ENCODE data around the gene SPN. TPM values are rescaled to one million over a fixed set of nuclear protein-coding genes. Genes with fewer than 3 reads are reported as not detected.
"Not testable (repeated sequence)": the region's sequence is repeated elsewhere in the genome, so short reads cannot be mapped to it uniquely, and the experiment has no call there.

The SPN gene
- total RNA-seq, 1 experiment from 2014 or later: not detected

- H3K4me1 ChIP-seq (ENCODE audit: insufficient read depth, low read length, poor library complexity, severe bottlenecking); H3K9me3 ChIP-seq (ENCODE audit: low read depth, low read length, poor library complexity, severe bottlenecking); POLR2A ChIA-PET (ENCODE audit: low non-redundant PET); BruUV-seq (replicated peaks); H3K36me3 ChIP-seq (ENCODE audit: insufficient read depth, low read length, poor library complexity, severe bottlenecking); H3K4me3 ChIP-seq (ENCODE audit: low read depth, low read length, poor library complexity, severe bottlenecking); H3K27ac ChIP-seq (ENCODE audit: low read depth, low read length, poor library complexity, severe bottlenecking); intact Hi-C loops (cut with micrococcal nuclease; ENCODE audit: unreplicated experiment); CTCF ChIA-PET; H3K27me3 ChIP-seq (replicated peaks; ENCODE audit: insufficient read depth, low read depth, low read length, poor library complexity): not testable (repeated sequence)
- TF ChIP-seq CTCF (conservative IDR thresholded peaks at IDR 0.05; ENCODE audit: low read depth, low read length): peak; percentile 33; the same call in 1 of the 2 replicates
- DNase-seq (ENCODE audit: low spot score): peak; percentile 24
Measured at GRCh38 chr16:29620591-29620990, 42.5 kb upstream of the SPN start.

GRCh38 chr16:29622738-29623137 is 40.3 kb upstream of the SPN start:
- BruUV-seq (replicated peaks); CTCF ChIA-PET; H3K27ac ChIP-seq (ENCODE audit: low read depth, low read length, poor library complexity, severe bottlenecking); intact Hi-C loops (cut with micrococcal nuclease; ENCODE audit: unreplicated experiment); H3K27me3 ChIP-seq (replicated peaks; ENCODE audit: insufficient read depth, low read depth, low read length, poor library complexity); POLR2A ChIA-PET (ENCODE audit: low non-redundant PET); H3K9me3 ChIP-seq (ENCODE audit: low read depth, low read length, poor library complexity, severe bottlenecking); H3K36me3 ChIP-seq (ENCODE audit: insufficient read depth, low read length, poor library complexity, severe bottlenecking); DNase-seq (ENCODE audit: low spot score); H3K4me1 ChIP-seq (ENCODE audit: insufficient read depth, low read length, poor library complexity, severe bottlenecking); H3K4me3 ChIP-seq (ENCODE audit: low read depth, low read length, poor library complexity, severe bottlenecking): not testable (repeated sequence)

GRCh38 chr16:29623253-29623652 is 39.8 kb upstream of the SPN start:
- H3K4me1 ChIP-seq (ENCODE audit: insufficient read depth, low read length, poor library complexity, severe bottlenecking); POLR2A ChIA-PET (ENCODE audit: low non-redundant PET); DNase-seq (ENCODE audit: low spot score); H3K36me3 ChIP-seq (ENCODE audit: insufficient read depth, low read length, poor library complexity, severe bottlenecking); intact Hi-C loops (cut with micrococcal nuclease; ENCODE audit: unreplicated experiment); H3K27me3 ChIP-seq (replicated peaks; ENCODE audit: insufficient read depth, low read depth, low read length, poor library complexity); BruUV-seq (replicated peaks); H3K27ac ChIP-seq (ENCODE audit: low read depth, low read length, poor library complexity, severe bottlenecking); H3K4me3 ChIP-seq (ENCODE audit: low read depth, low read length, poor library complexity, severe bottlenecking); CTCF ChIA-PET; H3K9me3 ChIP-seq (ENCODE audit: low read depth, low read length, poor library complexity, severe bottlenecking): not testable (repeated sequence)

GRCh38 chr16:29625114-29625513 is 37.9 kb upstream of the SPN start:
- CTCF ChIA-PET; H3K9me3 ChIP-seq (ENCODE audit: low read depth, low read length, poor library complexity, severe bottlenecking); H3K27me3 ChIP-seq (replicated peaks; ENCODE audit: insufficient read depth, low read depth, low read length, poor library complexity); H3K4me1 ChIP-seq (ENCODE audit: insufficient read depth, low read length, poor library complexity, severe bottlenecking); BruUV-seq (replicated peaks); H3K27ac ChIP-seq (ENCODE audit: low read depth, low read length, poor library complexity, severe bottlenecking); DNase-seq (ENCODE audit: low spot score); H3K36me3 ChIP-seq (ENCODE audit: insufficient read depth, low read length, poor library complexity, severe bottlenecking); H3K4me3 ChIP-seq (ENCODE audit: low read depth, low read length, poor library complexity, severe bottlenecking); intact Hi-C loops (cut with micrococcal nuclease; ENCODE audit: unreplicated experiment); POLR2A ChIA-PET (ENCODE audit: low non-redundant PET): not testable (repeated sequence)

- H3K4me3 ChIP-seq (ENCODE audit: low read depth, low read length, poor library complexity, severe bottlenecking); intact Hi-C loops (cut with micrococcal nuclease; ENCODE audit: unreplicated experiment); BruUV-seq (replicated peaks); CTCF ChIA-PET; H3K27me3 ChIP-seq (replicated peaks; ENCODE audit: insufficient read depth, low read depth, low read length, poor library complexity); H3K36me3 ChIP-seq (ENCODE audit: insufficient read depth, low read length, poor library complexity, severe bottlenecking); POLR2A ChIA-PET (ENCODE audit: low non-redundant PET); DNase-seq (ENCODE audit: low spot score); H3K27ac ChIP-seq (ENCODE audit: low read depth, low read length, poor library complexity, severe bottlenecking); H3K4me1 ChIP-seq (ENCODE audit: insufficient read depth, low read length, poor library complexity, severe bottlenecking); H3K9me3 ChIP-seq (ENCODE audit: low read depth, low read length, poor library complexity, severe bottlenecking): not testable (repeated sequence)
Measured at GRCh38 chr16:29626778-29627331, 36.2 kb upstream of the SPN start.

GRCh38 chr16:29627661-29628075 is 35.4 kb upstream of the SPN start:
- H3K27me3 ChIP-seq (replicated peaks; ENCODE audit: insufficient read depth, low read depth, low read length, poor library complexity); CTCF ChIA-PET; H3K9me3 ChIP-seq (ENCODE audit: low read depth, low read length, poor library complexity, severe bottlenecking); BruUV-seq (replicated peaks); DNase-seq (ENCODE audit: low spot score); H3K4me1 ChIP-seq (ENCODE audit: insufficient read depth, low read length, poor library complexity, severe bottlenecking); intact Hi-C loops (cut with micrococcal nuclease; ENCODE audit: unreplicated experiment); POLR2A ChIA-PET (ENCODE audit: low non-redundant PET); H3K27ac ChIP-seq (ENCODE audit: low read depth, low read length, poor library complexity, severe bottlenecking); H3K4me3 ChIP-seq (ENCODE audit: low read depth, low read length, poor library complexity, severe bottlenecking); H3K36me3 ChIP-seq (ENCODE audit: insufficient read depth, low read length, poor library complexity, severe bottlenecking): not testable (repeated sequence)

GRCh38 chr16:29628707-29629106 is 34.3 kb upstream of the SPN start:
- H3K4me1 ChIP-seq (ENCODE audit: insufficient read depth, low read length, poor library complexity, severe bottlenecking); H3K9me3 ChIP-seq (ENCODE audit: low read depth, low read length, poor library complexity, severe bottlenecking); DNase-seq (ENCODE audit: low spot score); CTCF ChIA-PET; H3K4me3 ChIP-seq (ENCODE audit: low read depth, low read length, poor library complexity, severe bottlenecking); BruUV-seq (replicated peaks); H3K27me3 ChIP-seq (replicated peaks; ENCODE audit: insufficient read depth, low read depth, low read length, poor library complexity); intact Hi-C loops (cut with micrococcal nuclease; ENCODE audit: unreplicated experiment); H3K36me3 ChIP-seq (ENCODE audit: insufficient read depth, low read length, poor library complexity, severe bottlenecking); POLR2A ChIA-PET (ENCODE audit: low non-redundant PET); H3K27ac ChIP-seq (ENCODE audit: low read depth, low read length, poor library complexity, severe bottlenecking): not testable (repeated sequence)

All from A673 (cell line).